ENCODE measurements around the gene CPS1. TPM values are rescaled to one million over a fixed set of nuclear protein-coding genes. Genes with fewer than 3 reads are reported as not detected.

The CPS1 gene
- total RNA-seq, 1 donor from 2014 or later: 4.9 TPM

DNA sequence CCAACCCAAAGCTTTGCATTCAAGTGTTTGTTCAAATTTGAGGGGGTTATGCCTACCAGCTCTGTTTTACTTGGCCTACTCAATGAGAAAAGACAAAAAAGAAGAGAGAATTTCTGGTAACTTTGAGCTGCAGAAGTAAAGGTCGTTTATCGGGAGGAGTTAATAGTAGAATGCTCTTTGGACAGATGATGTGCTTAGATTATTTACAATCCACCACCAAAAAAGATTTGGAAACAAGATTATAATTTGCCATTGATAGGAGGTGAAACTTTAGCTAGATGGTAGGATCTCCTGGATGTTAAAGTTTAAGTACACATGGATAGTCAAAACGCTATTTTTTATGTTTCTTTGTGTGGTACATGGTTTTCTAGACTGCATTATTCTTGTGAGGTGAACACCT, 24.9 kb upstream of the CPS1 start:
- no peak overlapping the region for H3K27ac ChIP-seq (replicated peaks)
- H3K4me1 ChIP-seq: no peaks in the 10 kb centered on the region
- no peak for DNase-seq
- intact Hi-C loops (cut with micrococcal nuclease): no loop called here
- H3K9me3 ChIP-seq (replicated peaks): no peaks in the 10 kb centered on the region
- no peak overlapping the region for H3K4me3 ChIP-seq
- TF ChIP-seq, protein P1, sequence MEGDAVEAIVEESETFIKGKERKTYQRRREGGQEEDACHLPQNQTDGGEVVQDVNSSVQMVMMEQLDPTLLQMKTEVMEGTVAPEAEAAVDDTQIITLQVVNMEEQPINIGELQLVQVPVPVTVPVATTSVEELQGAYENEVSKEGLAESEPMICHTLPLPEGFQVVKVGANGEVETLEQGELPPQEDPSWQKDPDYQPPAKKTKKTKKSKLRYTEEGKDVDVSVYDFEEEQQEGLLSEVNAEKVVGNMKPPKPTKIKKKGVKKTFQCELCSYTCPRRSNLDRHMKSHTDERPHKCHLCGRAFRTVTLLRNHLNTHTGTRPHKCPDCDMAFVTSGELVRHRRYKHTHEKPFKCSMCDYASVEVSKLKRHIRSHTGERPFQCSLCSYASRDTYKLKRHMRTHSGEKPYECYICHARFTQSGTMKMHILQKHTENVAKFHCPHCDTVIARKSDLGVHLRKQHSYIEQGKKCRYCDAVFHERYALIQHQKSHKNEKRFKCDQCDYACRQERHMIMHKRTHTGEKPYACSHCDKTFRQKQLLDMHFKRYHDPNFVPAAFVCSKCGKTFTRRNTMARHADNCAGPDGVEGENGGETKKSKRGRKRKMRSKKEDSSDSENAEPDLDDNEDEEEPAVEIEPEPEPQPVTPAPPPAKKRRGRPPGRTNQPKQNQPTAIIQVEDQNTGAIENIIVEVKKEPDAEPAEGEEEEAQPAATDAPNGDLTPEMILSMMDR (IDR thresholded peaks at IDR 0.05; ENCODE audit: borderline replicate concordance): no peak
- no peaks in the 10 kb centered on the region for H3K36me3 ChIP-seq
- no peaks in the 10 kb centered on the region for H3K27me3 ChIP-seq (ENCODE audit: low read depth)

DNA sequence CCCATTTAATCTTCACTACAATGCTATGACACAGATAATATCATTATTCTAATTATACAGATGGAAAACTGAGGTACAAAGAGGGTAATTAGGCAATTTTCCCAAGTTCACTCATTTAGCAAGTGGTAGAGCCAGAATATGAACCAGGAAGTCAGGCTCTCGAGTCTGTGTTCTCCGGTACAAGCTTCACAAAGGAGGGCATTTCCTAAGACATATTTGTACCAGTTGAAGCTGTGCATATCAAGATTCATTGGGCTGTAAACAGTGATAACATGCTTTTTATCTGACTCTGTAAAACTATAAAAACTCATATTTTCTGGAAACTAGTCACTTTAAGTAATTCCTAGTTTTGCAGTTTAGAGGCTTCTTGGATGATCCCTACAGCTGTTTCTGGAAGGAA, 23.0 kb upstream of the CPS1 start:
- no peak overlapping the region for H3K27ac ChIP-seq (replicated peaks)
- no peaks in the 10 kb centered on the region for H3K9me3 ChIP-seq (replicated peaks)
- H3K36me3 ChIP-seq: no peaks in the 10 kb centered on the region
- TF ChIP-seq, protein P1 (IDR thresholded peaks at IDR 0.05; ENCODE audit: borderline replicate concordance): no peak
- no peak overlapping the region for H3K4me3 ChIP-seq
- H3K27me3 ChIP-seq (ENCODE audit: low read depth): no peaks in the 10 kb centered on the region
- H3K4me1 ChIP-seq: no peaks in the 10 kb centered on the region
- intact Hi-C loops (cut with micrococcal nuclease): no loop called here
- DNase-seq: no peak

GRCh38 chr2:210534879-210535278, 21.5 kb upstream of the CPS1 start:
- H3K4me1 ChIP-seq: no peaks in the 10 kb centered on the region
- no peak for DNase-seq
- intact Hi-C loops (cut with micrococcal nuclease): no loop called here
- no peak overlapping the region for H3K27ac ChIP-seq (replicated peaks)
- H3K9me3 ChIP-seq (replicated peaks): no peaks in the 10 kb centered on the region
- no peaks in the 10 kb centered on the region for H3K36me3 ChIP-seq
- no peaks in the 10 kb centered on the region for H3K27me3 ChIP-seq (ENCODE audit: low read depth)
- TF ChIP-seq, protein P1 (IDR thresholded peaks at IDR 0.05; ENCODE audit: borderline replicate concordance): no peak
- no peak overlapping the region for H3K4me3 ChIP-seq

DNA sequence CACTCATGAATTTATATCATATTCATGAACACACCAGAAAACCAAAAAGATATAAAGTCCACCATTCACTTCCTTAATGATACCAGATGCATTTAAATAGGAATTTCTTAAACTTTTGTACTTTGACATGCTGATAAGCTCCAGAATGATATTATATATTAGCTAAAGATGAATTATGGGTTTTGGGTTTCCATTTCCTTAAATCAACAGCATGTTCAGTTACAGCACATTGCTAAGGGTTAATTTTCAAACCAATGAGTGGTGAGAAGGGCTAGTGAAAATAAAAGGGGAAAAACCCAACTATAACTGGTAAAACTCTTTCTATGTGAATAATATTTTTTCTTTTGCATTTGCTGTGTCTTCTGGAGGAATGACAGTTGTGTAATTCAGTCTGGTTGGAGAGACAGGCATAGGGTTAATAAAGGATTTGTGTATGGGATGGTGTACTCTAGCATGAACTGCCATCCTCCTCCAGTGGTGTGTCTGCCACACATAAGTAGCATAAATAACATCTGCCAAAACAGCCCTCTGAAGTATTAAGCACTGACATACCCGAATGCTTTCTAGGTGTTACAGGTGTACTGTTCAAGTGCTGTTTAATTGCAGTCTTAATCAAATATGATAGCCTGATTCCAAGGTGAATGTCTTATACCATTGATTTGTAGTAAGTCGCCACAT, 19.3 kb upstream of the CPS1 start:
- TF ChIP-seq, protein P1 (IDR thresholded peaks at IDR 0.05; ENCODE audit: borderline replicate concordance): no peak
- no peak for DNase-seq
- no peaks in the 10 kb centered on the region for H3K36me3 ChIP-seq
- H3K9me3 ChIP-seq (replicated peaks): no peaks in the 10 kb centered on the region
- H3K27me3 ChIP-seq (ENCODE audit: low read depth): no peaks in the 10 kb centered on the region
- no peak overlapping the region for H3K27ac ChIP-seq (replicated peaks)
- intact Hi-C loops (cut with micrococcal nuclease): no loop called here
- H3K4me1 ChIP-seq: no peaks in the 10 kb centered on the region
- H3K4me3 ChIP-seq: no peak overlapping the region

- no peaks in the 10 kb centered on the region for H3K27me3 ChIP-seq (ENCODE audit: low read depth)
- no peak overlapping the region for H3K4me3 ChIP-seq
- intact Hi-C loops (cut with micrococcal nuclease): no loop called here
- no peaks in the 10 kb centered on the region for H3K4me1 ChIP-seq
- TF ChIP-seq, protein P1 (IDR thresholded peaks at IDR 0.05; ENCODE audit: borderline replicate concordance): no peak
- no peaks in the 10 kb centered on the region for H3K9me3 ChIP-seq (replicated peaks)
- DNase-seq: no peak
- no peaks in the 10 kb centered on the region for H3K36me3 ChIP-seq
- no peak overlapping the region for H3K27ac ChIP-seq (replicated peaks)
These were observed 17.4 kb upstream of the CPS1 start for GRCh38 chr2:210539035-210539434.

Data from left ventricle myocardium inferior (tissue), 1 donor.